Kidney epithelial cell (primary cell): Measurements from ENCODE around the gene DPF3. TPM values are rescaled to one million over a fixed set of nuclear protein-coding genes. Genes with fewer than 3 reads are reported as not detected.

Source experiments
- DNase-seq: peaks from one replicate; pipeline ENCODE4 v3.0.0-alpha.2; 2010; ENCODE audit warnings: low read depth
- H3K27me3 ChIP-seq: 2 replicates; pipeline ENCODE4 v1.6.0; 2011; ENCODE audit warnings: low read length; ENCODE audit not compliant: control insufficient read depth, insufficient read depth
- H3K36me3 ChIP-seq: 2 replicates; pipeline ENCODE4 v1.5.1; 2011; ENCODE audit warnings: low read length; ENCODE audit not compliant: control insufficient read depth, insufficient read depth
- H3K4me3 ChIP-seq: 2 replicates; pipeline ENCODE4 v1.5.1; 2011; ENCODE audit warnings: low read depth, mild to moderate bottlenecking, control low read depth, low read length
- CTCF ChIP-seq: IDR thresholded peaks from 2 replicates; pipeline ENCODE4 v1.5.1; 2011; ENCODE audit warnings: mild to moderate bottlenecking, moderate library complexity, low read length, control low read depth, inconsistent platforms; ENCODE audit not compliant: insufficient read depth, poor library complexity, severe bottlenecking
- total RNA-seq: library from RNA; depleted of rRNA; stranded (reverse); fragments of >200 nt; gene quantifications from 2 replicates; pipeline ENCODE4 v1.2.3, GENCODE V29; 2015

Gene DPF3
- total RNA-seq, 1 donor from 2014 or later: 0.79 TPM

- TF ChIP-seq CTCF: no peak
- Histone ChIP-seq H3K36me3 (no peaks in the 10 kb centered on the region), H3K4me3 (no peak overlapping the region), H3K27me3 (no peaks in the 10 kb centered on the region)
- DNase-seq: no peak
Observed at GRCh38 chr14:72678356-72678755, 215.5 kb downstream of the DPF3 start.

GRCh38 chr14:72677664-72678063, 216.2 kb downstream of the DPF3 start:
- no peak for DNase-seq
- Histone ChIP-seq H3K36me3 (no peaks in the 10 kb centered on the region), H3K27me3 (no peaks in the 10 kb centered on the region), H3K4me3 (no peak overlapping the region)
- TF ChIP-seq CTCF: no peak

GRCh38 chr14:72675126-72675525, 218.8 kb downstream of the DPF3 start:
- no peak overlapping the region for H3K4me3 ChIP-seq

GRCh38 chr14:72673179-72673578, 220.7 kb downstream of the DPF3 start:
- H3K27me3 ChIP-seq: no peaks in the 10 kb centered on the region
- H3K4me3 ChIP-seq: no peak overlapping the region
- DNase-seq: no peak
- no peak for TF ChIP-seq CTCF
- H3K36me3 ChIP-seq: no peaks in the 10 kb centered on the region

More at GRCh38 chr14:72675126-72675525, 218.8 kb downstream of the DPF3 start:
- Histone ChIP-seq H3K27me3 (no peaks in the 10 kb centered on the region), H3K36me3 (no peaks in the 10 kb centered on the region)
- no peak for DNase-seq
- TF ChIP-seq CTCF: no peak

- Histone ChIP-seq H3K27me3 (no peaks in the 10 kb centered on the region), H3K36me3 (no peaks in the 10 kb centered on the region), H3K4me3 (no peak overlapping the region)
- TF ChIP-seq CTCF: no peak
- peak; percentile 73 for DNase-seq
Observed at GRCh38 chr14:72666610-72667009, 227.3 kb downstream of the DPF3 start.

- H3K36me3 ChIP-seq: no peaks in the 10 kb centered on the region
- DNase-seq: peak; percentile 98
- H3K27me3 ChIP-seq: no peaks in the 10 kb centered on the region
- H3K4me3 ChIP-seq: no peak overlapping the region
- no peak for TF ChIP-seq CTCF
Observed at GRCh38 chr14:72665259-72665658, 228.6 kb downstream of the DPF3 start.
